GM19099 (cell line): ENCODE data around the gene FCN2.

ENCODE experiments used
- POLR2A ChIP-seq: IDR thresholded peaks from 3 replicates; pipeline ENCODE4 v1.6.1; 2011; ENCODE audit warnings: low read depth; ENCODE audit not compliant: insufficient read length; ENCODE audit errors: extremely low read depth

Gene FCN2

DNA sequence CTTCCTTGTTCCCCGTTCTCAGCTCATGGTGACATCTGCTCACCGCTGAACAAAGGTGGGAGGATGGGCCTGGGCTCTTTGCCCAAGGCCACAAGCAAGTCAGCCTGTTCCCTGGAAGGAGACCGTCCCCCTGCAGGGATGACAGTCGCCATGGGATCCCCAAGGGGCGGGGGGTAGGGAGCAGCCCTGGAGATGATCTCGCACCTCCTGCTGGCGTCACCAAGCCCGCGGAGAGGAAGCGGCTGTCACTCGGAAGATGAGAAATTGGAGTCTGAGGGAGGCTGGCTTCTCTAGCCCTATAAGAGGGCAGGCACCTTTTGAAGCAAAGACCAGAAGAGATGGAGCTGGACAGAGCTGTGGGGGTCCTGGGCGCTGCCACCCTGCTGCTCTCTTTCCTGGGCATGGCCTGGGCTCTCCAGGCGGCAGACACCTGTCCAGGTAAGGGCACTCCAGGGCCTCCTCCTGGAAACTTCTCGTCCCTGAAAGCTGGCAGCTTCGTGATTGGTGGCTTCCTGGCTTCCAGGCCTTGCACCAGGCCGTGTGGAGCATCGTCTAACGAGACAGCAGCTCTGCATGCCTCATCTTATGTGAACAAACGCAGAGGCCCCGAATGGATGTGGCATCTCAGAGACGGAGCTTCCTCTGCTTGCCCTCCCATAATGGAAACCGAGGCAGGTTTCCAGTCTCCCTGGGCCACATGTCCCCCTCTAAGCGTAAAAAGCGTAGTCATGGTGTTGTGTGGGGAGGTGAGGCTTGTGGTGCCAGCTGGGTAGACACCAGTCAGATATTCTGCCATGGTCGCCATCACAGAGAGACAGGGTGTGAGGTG is at the start of gene FCN2:
Gene FCN2, plus strand, starts transcription at position 327 of the 829 bp plus-strand sequence. Its CDS starts 12 bp downstream, at position 339.
- TF ChIP-seq POLR2A, result no peak

DNA sequence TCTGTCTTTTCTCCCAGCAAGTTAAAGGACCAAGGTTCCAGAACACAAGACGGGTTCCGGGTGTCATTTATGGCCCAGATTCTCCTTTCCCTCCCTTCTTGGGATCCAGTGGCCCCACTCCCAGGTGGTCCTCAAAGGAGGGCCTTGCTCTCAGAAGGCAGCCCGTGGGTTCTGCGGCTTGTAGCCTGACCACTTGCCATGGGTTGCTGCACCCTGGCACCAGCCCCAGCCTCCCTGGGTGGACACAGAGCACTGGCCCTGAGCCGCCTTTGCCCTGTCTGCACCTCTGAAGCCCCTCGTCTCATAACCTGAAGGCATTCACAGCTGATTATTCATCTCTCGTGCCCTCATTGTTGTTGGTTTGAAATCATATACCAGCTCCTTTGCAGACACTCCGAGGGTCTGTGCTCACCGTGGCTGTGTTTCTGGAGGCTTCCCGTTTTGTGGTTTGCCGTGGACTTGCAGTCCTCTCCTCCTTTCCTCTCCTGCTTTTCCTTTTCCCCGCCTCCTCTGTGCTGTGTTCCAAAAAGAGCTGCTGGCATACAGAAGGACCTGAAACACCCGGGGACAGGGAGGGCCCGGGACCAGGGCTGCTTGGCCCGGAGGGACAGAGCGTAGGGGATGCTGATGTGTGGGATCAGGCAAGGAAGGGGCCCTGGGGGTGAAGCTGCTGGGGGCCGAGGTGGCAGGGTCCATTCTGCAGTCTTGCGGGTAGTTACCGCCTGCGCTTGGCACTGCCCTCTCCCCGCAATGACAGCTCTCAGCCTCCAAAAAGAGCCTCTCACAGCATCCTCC is 49.5 kb upstream of the FCN2 start:
- no peak for TF ChIP-seq POLR2A

DNA sequence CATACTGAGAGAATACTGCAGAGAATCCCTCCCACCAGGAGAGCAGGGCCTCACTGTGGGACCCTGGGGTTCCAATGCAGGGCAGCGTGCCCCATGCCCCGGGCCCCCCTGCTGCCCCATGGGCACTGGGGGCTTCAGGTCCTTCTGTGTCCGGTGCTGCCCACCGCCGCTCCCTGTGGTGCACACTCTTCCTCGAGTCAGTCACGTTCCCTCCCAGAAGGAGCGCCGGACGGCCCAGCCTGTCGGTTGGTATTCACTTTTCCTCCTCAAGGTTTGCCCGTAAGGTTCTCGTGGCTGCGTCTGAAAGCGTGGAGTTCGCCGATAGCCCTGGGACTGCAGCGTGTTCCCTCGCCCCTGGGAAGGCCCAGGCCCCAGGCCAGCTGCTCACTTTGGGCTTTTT is 48.1 kb upstream of the FCN2 start:
- TF ChIP-seq POLR2A, result no peak

DNA sequence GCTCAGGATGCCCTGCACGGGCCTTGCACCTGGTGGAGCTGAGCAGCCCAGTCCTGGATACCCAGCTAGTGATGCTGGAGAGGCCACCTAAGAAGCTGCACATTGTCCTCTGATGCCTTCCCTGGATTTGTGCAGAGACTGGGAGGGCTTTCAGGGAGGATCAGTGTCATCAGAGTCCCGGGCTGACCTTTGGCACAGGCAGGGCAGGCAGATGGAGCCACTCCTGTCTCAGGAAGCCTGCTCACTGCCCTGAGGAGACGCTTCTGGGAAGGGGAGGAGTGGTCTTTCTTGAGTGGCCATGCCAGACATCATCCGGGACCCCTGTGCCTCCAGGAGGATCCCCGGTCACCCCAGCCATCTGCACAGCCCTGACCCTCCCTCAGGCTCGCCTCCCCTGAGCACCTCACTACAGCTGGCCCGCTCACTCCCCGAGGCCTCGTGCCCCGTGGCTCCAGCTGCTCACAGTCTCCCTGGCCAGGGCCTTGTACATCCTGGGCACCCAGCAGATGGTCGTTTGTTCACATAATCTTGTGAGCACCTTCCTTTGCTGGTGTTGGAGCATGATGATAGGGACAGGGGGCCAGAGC is 47.2 kb upstream of the FCN2 start:
- no peak for TF ChIP-seq POLR2A

DNA sequence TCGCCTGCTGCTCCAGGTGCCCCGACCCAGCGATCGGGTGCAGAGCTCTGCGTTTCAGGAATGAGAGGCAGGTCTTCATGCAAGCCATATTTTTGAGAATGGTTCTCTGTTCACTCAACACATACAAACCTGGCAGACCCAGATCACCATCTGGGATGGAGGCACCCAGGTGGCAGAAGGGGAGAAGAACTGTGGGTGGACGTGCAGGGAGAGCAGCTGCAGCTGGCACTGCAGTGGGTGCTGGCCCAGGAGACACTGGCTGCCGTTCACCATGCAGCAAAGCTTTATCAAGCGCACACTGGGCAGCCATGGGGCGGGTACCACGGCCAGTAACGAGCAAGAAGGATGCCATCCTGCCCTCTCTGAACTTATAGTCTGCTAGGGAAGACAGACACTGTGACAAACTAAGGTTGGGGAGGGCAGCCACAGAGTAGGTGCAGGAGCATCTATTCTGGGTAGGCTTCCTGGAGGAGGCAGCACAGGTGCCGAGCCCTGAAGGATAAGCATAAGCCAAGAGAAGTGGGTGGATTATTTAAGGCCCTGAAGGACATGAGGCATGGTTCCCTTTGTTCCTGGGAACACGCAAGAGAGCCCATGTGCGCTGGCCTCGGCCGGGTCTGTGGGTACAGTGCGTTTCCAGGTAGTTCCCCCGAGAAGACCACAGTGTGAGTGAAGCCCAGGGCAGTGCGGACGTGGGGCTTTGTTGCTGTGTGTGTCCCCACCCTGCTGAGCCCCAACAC is 46.2 kb upstream of the FCN2 start:
- TF ChIP-seq POLR2A, result no peak

DNA sequence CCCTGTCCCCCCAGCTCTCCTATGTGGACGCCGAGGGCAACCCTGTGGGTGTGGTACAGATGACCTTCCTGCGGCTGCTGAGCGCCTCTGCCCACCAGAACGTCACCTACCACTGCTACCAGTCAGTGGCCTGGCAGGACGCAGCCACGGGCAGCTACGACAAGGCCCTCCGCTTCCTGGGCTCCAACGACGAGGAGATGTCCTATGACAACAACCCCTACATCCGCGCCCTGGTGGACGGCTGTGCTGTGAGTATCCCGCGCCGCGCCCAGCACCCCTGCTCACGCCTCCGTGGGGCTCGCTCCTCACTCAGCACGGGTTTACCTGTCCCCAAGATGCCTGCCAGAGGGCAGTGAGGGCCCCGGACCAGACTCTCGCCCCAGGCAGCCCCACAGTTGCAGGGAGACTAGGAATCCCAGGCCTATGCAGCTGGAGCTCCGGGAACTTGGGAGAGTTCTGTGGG is 45.6 kb upstream of the FCN2 start:
- no peak for TF ChIP-seq POLR2A

DNA sequence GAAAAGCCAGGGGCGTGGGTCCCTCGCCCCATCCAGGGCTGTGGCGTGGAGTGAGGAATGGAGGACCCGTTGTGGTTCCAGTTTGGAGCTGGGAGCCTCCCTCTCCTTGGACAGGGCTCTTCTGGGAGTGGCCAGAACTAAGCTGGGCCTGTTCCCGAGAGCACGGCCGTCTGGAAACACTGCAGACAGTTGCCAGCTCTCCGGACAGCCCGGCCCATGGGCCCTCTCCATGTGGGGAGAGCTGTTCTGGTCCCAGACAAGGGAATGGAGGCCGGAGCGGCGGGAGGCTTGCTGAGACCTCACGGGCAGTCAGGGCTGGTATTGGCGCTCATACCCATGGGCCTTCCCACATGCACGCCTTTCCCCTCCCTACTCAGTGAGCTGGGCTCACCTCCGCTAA is 45.2 kb upstream of the FCN2 start:
- TF ChIP-seq POLR2A, result no peak

DNA sequence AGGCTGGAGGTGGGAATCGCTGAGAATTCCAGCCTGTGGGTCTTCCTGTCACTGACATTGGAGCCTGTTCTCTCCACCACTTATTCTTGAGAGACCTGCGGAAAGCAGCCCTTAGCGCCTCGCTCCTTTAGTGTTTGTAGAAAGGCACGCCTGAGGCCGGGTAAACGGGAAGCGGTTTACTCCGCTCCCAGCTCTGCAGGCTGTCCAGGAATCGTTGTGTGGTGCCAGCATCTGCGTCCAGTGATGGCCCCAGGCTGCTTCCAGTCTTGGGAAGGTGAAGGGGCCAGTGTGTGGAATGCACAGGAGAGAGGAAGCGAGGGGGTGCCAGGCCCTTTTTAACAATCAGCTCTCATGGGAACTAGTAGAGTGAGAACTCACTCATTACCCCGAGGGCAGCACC is 44.6 kb upstream of the FCN2 start:
- TF ChIP-seq POLR2A, result no peak

DNA sequence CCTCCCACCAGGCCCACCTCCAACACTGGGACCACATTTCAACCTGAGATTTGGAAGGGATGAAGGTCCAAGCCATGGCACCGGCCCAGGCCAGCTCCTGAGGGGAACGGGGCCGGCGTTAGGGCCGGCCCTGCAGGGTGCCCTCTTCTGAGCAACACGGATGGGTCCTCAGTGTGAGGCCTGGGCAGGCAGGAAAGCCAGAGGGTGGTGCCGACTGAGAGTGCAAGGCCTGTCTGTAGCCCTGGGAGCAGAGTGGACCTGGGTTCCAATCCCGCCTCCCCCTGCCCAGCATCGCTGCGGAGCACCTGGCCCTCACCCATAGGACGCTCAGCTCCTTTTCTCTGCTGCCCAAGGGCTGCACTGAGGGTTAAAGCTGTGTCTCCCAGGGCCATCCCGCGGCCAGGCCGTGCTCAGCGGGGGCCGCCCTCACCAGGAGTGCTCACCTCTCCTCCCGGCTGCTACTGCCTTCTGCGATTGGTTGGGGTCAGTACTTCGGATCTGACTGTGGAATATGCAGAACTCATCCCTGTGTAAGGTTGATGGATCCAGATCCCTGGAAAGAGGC is 44.1 kb upstream of the FCN2 start:
- no peak for TF ChIP-seq POLR2A

DNA sequence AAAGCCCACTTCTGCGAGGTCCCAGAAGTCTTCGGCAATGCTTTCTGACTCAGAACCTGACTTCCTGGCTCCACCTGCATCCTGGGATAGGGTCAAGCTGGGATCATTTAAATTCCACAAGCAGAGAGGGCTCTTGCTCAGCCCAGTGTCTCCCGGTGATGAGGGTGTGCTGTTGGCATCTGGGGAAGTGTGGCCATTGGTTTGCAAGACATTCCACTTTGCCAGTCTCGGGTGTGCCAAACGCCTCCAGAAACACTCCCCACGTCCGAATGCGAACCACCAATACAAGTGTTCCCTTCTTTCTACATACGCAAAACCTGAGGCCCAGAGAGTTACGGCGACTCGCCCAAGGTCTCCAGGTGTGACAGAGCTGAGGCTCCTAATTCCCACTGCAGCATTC is 43.1 kb upstream of the FCN2 start:
- TF ChIP-seq POLR2A, result no peak

DNA sequence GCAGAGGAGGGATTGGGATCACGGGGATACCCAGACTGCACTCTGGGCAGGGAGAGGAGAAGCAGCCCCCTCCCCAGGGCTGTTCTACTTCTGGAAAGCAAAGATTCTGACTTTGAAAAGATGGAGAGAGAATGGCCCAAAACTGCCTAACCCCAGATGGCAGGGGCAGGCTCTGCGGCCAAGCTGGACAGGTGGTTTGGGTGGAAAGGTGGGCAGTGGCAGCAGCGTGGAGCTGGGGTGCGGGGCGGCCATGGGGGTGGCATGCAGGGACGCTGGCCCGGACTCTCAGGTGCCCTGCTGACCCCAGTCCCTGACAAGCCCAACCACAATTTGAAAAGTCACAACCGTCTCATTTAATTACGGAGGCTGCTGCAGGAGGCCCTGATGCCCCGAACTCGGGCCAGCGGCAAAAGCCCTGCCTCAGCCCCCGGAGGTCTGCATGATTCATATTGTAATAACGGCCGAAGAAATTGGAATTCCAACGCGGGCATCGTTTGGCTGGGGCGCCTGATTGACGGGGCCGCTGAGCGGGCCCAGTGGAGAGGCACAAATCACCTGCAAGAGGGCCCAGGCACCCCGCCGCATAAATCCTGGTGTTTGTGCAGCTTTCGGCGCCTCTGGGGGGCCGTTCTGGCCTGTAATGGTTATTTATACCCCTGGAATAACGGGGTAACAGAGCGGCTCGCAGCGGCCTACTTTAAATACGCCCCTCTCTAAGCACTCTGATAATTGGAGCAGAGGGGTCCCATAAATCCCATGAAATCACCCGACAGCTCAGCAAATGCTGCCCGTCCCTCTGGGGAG is 41.8 kb upstream of the FCN2 start:
- TF ChIP-seq POLR2A, result no peak

DNA sequence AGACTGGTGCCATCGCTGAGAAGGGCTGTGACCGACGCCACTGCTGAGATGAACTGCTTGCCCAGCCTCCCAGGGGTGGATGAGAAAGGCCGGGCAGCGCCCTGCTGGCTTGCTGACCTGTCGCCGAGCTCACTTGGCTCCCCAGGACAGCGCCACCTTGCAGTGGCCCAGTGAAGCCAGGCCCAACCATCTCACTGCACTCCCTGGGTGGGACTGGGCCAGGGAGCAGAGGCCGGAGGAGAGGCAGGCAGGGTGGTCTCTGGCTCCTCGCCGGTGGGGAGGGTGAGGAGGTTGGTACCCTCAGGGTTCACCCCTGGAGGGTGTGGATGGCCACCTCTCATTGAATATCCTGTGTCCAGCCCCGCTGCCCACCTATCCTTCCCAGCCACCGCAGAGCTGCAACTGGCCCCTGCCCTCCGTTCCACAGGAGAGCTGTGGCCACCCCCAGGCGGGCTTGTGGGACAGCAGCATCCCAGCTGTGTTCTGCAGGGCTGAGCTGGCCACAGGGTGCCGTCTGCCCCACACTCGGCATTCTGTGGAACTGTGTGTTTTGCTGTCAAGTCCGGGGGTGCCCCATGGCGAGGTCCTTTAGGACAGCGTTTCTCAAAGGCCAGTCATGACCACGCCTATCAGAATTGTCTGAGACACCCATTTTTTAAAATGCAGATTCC is 41.0 kb upstream of the FCN2 start:
- TF ChIP-seq POLR2A, result no peak

DNA sequence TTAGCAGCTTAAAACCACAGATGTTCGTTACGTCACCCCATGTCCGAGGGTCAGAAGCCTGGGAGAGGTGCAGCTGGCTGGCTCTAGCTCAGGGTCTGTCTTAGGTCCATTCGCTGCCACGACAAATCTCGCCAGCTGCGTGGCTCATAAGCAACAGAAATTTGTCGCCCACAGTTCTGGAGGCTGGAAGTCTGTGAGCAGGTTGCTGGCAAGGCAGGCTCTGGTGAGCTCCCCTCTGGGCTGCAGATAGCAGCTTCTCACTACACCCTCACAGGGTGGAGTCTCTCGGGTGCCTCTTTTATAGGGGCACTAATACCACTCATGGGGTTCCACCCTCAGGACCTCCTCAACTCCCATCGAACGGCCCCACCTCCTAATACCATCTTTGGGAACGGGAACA is 40.1 kb upstream of the FCN2 start:
- no peak for TF ChIP-seq POLR2A

DNA sequence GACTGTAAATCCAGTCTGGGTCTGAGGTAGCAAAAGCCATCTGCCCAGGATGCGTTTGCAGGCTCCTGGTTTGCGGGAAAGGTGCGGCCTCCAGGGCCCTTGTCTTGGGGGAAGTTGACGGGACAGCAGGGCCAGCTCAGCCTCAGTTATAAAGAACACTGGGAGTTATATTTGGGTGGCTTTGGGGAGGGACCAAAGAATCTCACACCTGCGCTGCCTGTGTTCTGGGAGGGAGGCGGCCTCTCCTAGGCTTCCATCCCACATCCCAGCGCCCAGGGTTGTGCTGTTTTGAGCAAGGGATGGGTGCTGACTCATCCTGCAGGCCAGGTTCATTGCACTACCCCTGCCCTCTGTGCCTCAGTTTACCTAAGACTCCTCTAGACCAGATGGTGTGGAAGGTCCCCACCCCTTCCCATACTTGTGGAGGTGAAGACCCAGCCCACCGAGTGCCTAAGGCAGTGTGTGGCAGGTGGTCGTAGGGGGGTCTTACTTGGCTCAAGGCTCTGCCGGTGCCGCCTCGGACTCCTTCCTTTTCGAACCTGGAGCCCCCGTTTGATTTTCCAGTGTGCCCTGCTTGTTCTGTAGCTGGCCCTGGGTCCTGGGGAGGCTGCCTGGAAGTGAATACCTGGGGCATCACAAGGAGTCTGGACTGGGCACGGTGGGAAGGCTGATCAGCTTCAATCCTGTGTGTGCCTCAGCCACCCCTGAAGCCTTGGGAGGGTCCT is 39.3 kb upstream of the FCN2 start:
- no peak for TF ChIP-seq POLR2A
